ENCODE data around the gene C20orf141. TPM values are rescaled to one million over a fixed set of nuclear protein-coding genes. Genes with fewer than 3 reads are reported as not detected.

Gene C20orf141
- total and polyA plus RNA-seq, 2 of the 4 experiments (the other 2 are of a cell fraction): 0.36 to 0.91 TPM

- Histone ChIP-seq H3K4me1 (ENCODE audit: control insufficient read depth, insufficient read depth, low read length) (no peaks in the 10 kb centered on the region; the same call in 1 of the 2 replicates), H3K23ac (ENCODE audit: low read depth, low read length) (no peak overlapping the region), H3K27ac (ENCODE audit: insufficient read depth, low read length) (no peak overlapping the region), H3K36me3 (ENCODE audit: control insufficient read depth, insufficient read depth, low read length) (no peaks in the 10 kb centered on the region; the same call in 1 of the 2 replicates), H2BK20ac (ENCODE audit: low read depth, low read length) (no peak overlapping the region), H3K18ac (ENCODE audit: low read depth, low read length) (no peak overlapping the region), H2BK15ac (ENCODE audit: low read depth, low read length) (no peak overlapping the region), H3K9ac (ENCODE audit: low read depth, low read length) (no peak overlapping the region), H2AK9ac (replicated peaks; ENCODE audit: low read depth, low read length, poor library complexity) (no peak overlapping the region), H4K8ac (ENCODE audit: low read depth in 2 of 2, low read length in 2 of 2) (no peak overlapping the region), H3K4me3 (ENCODE audit: insufficient read depth, low read depth, low read length) (no peak overlapping the region), H2BK120ac (ENCODE audit: low read depth, low read length) (no peak overlapping the region), H3K4ac (ENCODE audit: low read depth, low read length) (no peak overlapping the region), H3K9me3 (ENCODE audit: control insufficient read depth, insufficient read depth, low read length) (0 out of 2 replicates have a peak, but pooled peaks cover 2% of the 10 kb centered on the region), H3K9me1 (ENCODE audit: insufficient read depth, low read length) (no peaks in the 10 kb centered on the region), H4K91ac (ENCODE audit: insufficient read depth, low read depth, low read length) (no peak overlapping the region), H3K56ac (ENCODE audit: extremely low read depth, insufficient read depth, low read length) (no peak overlapping the region), H4K5ac (ENCODE audit: low read depth, low read length) (no peak overlapping the region), H2AK5ac (ENCODE audit: low read depth, low read length) (no peak overlapping the region), H2BK5ac (ENCODE audit: low read depth, low read length, poor library complexity, severe bottlenecking) (no peak overlapping the region), H3K27me3 (ENCODE audit: control insufficient read depth, insufficient read depth, low read length) (peaks cover 40% of the 10 kb centered on the region), H4K20me1 (ENCODE audit: insufficient read depth, low read length) (no peaks in the 10 kb centered on the region), H3K4me2 (ENCODE audit: low read depth, low read length) (no peak overlapping the region), H2AFZ (replicated peaks; ENCODE audit: low read length, poor library complexity) (no peak overlapping the region), H3K79me1 (ENCODE audit: low read depth in 1 of 2, low read length in 2 of 2) (no peaks in the 10 kb centered on the region), H3K14ac (replicated peaks; ENCODE audit: low read depth, low read length) (no peak overlapping the region)
- BruUV-seq (replicated peaks): no TSS peak
- DNase-seq: no peak
- ChIA-PET CTCF (interaction anchor here (0.6 kb wide), 1 partner anchor 16 kb away, joined by 3 read pairs; no protein-coding TSS in a partner anchor), POLR2A (ENCODE audit: unreplicated experiment) (interaction anchor here (0.5 kb wide), 1 partner anchor 9 kb away, joined by 3 read pairs; no protein-coding TSS in a partner anchor)
- intact Hi-C loops (cut with micrococcal nuclease) (no loop called here), in situ Hi-C loops (cut with MboI; ENCODE audit: low sequenced_read_pairs) (no loop called here), dilution Hi-C loops (cut with HindIII; ENCODE audit: low sequenced_read_pairs, unreplicated experiment) (no loop called here)
- TF ChIP-seq RAD21 (IDR thresholded peaks at IDR 0.05; ENCODE audit: low read length) (no peak), CEBPB (IDR thresholded peaks at IDR 0.05; ENCODE audit: low read depth, low read length) (no peak), USF2 (IDR thresholded peaks at IDR 0.05; ENCODE audit: low read depth, low read length) (no peak), SMC3 (IDR thresholded peaks at IDR 0.05; ENCODE audit: low read depth, low read length) (no peak), POLR2A (IDR thresholded peaks at IDR 0.05; ENCODE audit: low read depth, low read length) (no peak), MAFK (IDR thresholded peaks at IDR 0.05; ENCODE audit: low read depth, low read length) (no peak), FOS (IDR thresholded peaks at IDR 0.05; ENCODE audit: low read depth, low read length) (no peak), MAZ (IDR thresholded peaks at IDR 0.05; ENCODE audit: borderline replicate concordance, low read depth, low read length) (no peak)
- WGBS, 2 experiments (ENCODE audit: extremely low coverage in 2 of 2, insufficient read length in 1 of 2): 98% methylated on average over 7 of the region's 20 CpGs; no CpG with 5 or more reads in 1 of the 2 experiments
- no peak for ATAC-seq (ENCODE audit: low read depth)
Measured at GRCh38 chr20:2796011-2796660, 18.7 kb upstream of the C20orf141 start.
